ENCODE results near the gene TM2D1. TPM values are rescaled to one million over a fixed set of nuclear protein-coding genes. Genes with fewer than 3 reads are reported as not detected.

TM2D1 gene
- total and polyA plus RNA-seq, 9 of the 15 experiments (the other 6 are each of a cell fraction or from before 2014, with no cell fraction given) = 24.5 to 65.2 (median 47.7) TPM

DNA sequence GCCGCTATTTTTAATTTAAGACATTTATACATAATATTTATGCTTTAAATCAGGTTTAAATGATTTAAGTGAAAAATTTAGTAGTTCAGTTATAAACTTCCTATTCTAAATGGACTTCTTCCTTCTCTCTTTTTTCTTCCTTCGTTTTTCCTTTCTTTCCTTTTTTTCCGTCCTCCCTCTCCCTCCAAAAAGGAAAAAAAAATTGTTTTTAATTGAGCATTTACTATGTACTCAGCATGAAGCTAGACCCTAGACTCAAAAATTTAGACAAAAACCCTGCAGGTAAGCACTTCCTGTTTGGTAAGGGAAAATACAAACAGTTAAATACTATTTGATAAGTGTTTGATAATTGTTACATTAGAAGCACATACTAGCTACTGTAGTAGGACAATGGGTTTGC, 2.6 kb upstream of the TM2D1 start (continued):
- TF ChIP-seq, protein P1, sequence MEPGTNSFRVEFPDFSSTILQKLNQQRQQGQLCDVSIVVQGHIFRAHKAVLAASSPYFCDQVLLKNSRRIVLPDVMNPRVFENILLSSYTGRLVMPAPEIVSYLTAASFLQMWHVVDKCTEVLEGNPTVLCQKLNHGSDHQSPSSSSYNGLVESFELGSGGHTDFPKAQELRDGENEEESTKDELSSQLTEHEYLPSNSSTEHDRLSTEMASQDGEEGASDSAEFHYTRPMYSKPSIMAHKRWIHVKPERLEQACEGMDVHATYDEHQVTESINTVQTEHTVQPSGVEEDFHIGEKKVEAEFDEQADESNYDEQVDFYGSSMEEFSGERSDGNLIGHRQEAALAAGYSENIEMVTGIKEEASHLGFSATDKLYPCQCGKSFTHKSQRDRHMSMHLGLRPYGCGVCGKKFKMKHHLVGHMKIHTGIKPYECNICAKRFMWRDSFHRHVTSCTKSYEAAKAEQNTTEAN (CRISPR knock-in tag; IDR thresholded peaks at IDR 0.05) = no peak
- TF ChIP-seq, protein P2, sequence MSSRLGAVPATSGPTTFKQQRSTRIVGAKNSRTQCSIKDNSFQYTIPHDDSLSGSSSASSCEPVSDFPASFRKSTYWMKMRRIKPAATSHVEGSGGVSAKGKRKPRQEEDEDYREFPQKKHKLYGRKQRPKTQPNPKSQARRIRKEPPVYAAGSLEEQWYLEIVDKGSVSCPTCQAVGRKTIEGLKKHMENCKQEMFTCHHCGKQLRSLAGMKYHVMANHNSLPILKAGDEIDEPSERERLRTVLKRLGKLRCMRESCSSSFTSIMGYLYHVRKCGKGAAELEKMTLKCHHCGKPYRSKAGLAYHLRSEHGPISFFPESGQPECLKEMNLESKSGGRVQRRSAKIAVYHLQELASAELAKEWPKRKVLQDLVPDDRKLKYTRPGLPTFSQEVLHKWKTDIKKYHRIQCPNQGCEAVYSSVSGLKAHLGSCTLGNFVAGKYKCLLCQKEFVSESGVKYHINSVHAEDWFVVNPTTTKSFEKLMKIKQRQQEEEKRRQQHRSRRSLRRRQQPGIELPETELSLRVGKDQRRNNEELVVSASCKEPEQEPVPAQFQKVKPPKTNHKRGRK (tag; IDR thresholded peaks at IDR 0.05) = no peak

DNA sequence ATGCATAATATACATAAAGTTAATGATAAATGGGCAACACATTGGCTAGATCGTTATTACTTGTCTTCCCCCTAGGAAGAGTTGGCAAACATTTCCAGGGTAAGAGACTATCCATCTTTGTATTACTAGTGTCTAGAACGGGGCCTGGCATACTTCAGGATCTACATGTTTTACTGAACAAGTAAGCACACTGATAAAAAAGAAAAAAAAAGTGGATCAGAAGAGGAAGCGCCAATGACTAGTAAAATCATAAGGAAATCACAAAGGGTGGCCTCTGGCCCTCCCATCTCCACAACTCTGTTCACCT, 482 bp downstream of the TM2D1 start:
- in situ Hi-C loops (cut with MboI) (no loop called here), intact Hi-C loops (cut with micrococcal nuclease) (loop anchor here (10.0 kb wide), 1 partner anchor 750 kb away; no protein-coding TSS in a partner anchor)
- POLR2A ChIA-PET = interaction anchor here (1.6 kb wide), 1 partner anchor 13 kb away, joined by 4 read pairs; no protein-coding TSS in a partner anchor
- Histone ChIP-seq H4K20me1 (replicated peaks; ENCODE audit: control insufficient read depth, insufficient read depth, low read length) (no peaks in the 10 kb centered on the region), H3K9me1 (ENCODE audit: control insufficient read depth, insufficient read depth, low read length) (no peaks in the 10 kb centered on the region), H2AFZ (ENCODE audit: low read depth, low read length) (peak overlapping the region; percentile 96), H3K9me3 (replicated peaks; ENCODE audit: control insufficient read depth, insufficient read depth, low read depth, low read length) (no peaks in the 10 kb centered on the region), H3K27ac (ENCODE audit: extremely low read depth, low read depth, low read length) (peak overlapping the region; percentile 94), H3K36me3 (ENCODE audit: control insufficient read depth, insufficient read depth, low read length) (peaks cover 17% of the 10 kb centered on the region; the same call in 2 of the 3 replicates), H3K4me2 (ENCODE audit: insufficient read depth, low read length) (peak overlapping the region; percentile 95), H3K27me3 (ENCODE audit: control insufficient read depth in 2 of 2, insufficient read depth in 2 of 2, low read length in 2 of 2) (no peaks in the 10 kb centered on the region), H3K9ac (ENCODE audit: insufficient read depth in 1 of 2, low read depth in 2 of 2, low read length in 2 of 2) (peak overlapping the region; percentile 95 to 96), H3K4me3 (peak overlapping the region; percentile 73), H3K4me1 (replicated peaks in 1 of 2; ENCODE audit: control insufficient read depth in 2 of 2, insufficient read depth in 2 of 2, low read length in 2 of 2) (no peaks in the 10 kb centered on the region; a peak in 1 of 5 replicates), H3K79me2 (ENCODE audit: control insufficient read depth, insufficient read depth, low read length) (peaks cover 39% of the 10 kb centered on the region)
- CTCF ChIA-PET (ENCODE audit: low intra/inter-chr PET ratio) = no interaction called here
- no TSS peak for BruUV-seq (replicated peaks)
- ATAC-seq (peak; percentile 24), FAIRE-seq (peak; percentile 44), DNase-seq (ENCODE audit: extremely low read depth in 1 of 4, low spot score in 3 of 4) (no peak)
- WGBS (ENCODE audit: insufficient coverage, low coverage, missing lambda C conversion rate) = 2% methylated on average over 3 of the region's 3 CpGs
- TF ChIP-seq, protein P3, sequence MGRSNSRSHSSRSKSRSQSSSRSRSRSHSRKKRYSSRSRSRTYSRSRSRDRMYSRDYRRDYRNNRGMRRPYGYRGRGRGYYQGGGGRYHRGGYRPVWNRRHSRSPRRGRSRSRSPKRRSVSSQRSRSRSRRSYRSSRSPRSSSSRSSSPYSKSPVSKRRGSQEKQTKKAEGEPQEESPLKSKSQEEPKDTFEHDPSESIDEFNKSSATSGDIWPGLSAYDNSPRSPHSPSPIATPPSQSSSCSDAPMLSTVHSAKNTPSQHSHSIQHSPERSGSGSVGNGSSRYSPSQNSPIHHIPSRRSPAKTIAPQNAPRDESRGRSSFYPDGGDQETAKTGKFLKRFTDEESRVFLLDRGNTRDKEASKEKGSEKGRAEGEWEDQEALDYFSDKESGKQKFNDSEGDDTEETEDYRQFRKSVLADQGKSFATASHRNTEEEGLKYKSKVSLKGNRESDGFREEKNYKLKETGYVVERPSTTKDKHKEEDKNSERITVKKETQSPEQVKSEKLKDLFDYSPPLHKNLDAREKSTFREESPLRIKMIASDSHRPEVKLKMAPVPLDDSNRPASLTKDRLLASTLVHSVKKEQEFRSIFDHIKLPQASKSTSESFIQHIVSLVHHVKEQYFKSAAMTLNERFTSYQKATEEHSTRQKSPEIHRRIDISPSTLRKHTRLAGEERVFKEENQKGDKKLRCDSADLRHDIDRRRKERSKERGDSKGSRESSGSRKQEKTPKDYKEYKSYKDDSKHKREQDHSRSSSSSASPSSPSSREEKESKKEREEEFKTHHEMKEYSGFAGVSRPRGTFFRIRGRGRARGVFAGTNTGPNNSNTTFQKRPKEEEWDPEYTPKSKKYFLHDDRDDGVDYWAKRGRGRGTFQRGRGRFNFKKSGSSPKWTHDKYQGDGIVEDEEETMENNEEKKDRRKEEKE (IDR thresholded peaks at IDR 0.05; ENCODE audit: borderline replicate concordance in 1 of 2, control insufficient read depth in 1 of 2, low read depth in 2 of 2, low read length in 1 of 2) = no peak
- TF ChIP-seq, protein P4, sequence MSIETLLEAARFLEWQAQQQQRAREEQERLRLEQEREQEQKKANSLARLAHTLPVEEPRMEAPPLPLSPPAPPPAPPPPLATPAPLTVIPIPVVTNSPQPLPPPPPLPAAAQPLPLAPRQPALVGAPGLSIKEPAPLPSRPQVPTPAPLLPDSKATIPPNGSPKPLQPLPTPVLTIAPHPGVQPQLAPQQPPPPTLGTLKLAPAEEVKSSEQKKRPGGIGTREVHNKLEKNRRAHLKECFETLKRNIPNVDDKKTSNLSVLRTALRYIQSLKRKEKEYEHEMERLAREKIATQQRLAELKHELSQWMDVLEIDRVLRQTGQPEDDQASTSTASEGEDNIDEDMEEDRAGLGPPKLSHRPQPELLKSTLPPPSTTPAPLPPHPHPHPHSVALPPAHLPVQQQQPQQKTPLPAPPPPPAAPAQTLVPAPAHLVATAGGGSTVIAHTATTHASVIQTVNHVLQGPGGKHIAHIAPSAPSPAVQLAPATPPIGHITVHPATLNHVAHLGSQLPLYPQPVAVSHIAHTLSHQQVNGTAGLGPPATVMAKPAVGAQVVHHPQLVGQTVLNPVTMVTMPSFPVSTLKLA (conservative IDR thresholded peaks at IDR 0.05) = 0 out of 4 replicates have a peak, but pooled peaks of 1 of the 2 experiments have one; percentile 1

Data from K562 (cell line).